Measurements from ENCODE around the gene EDARADD. TPM values are rescaled to one million over a fixed set of nuclear protein-coding genes. Genes with fewer than 3 reads are reported as not detected.

EDARADD gene
- total RNA-seq, 1 experiment from 2014 or later = 35.4 TPM

DNA sequence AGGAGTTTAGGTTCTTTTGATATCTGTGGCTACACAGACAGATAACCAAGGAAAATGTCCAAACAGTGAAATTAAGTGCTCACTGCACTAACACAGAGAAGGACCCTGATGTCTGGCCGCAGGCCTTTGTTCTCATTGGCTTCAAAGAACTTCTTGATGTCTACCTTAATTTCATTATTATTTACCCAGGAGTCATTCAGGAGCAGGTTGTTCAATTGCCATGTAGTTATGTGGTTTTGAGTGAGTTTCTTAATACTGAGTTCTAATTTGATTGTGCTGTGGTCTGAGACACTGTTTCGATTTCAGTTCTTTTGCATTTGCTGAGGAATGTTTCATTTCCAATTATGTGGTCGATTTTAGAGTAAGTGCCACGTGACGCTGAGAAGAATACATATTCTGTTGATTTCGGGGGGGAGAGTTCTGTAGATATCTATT lies 114.5 kb downstream of the EDARADD start:
- Histone ChIP-seq H3K36me3 (ENCODE audit: control insufficient read depth, insufficient read depth, low read length) (no peaks in the 10 kb centered on the region), H3K4me3 (ENCODE audit: low read depth in 2 of 2, low read length in 2 of 2) (no peak overlapping the region), H3K4me1 (ENCODE audit: control insufficient read depth, insufficient read depth, low read length) (peaks cover 47% of the 10 kb centered on the region), H3K9me3 (ENCODE audit: control insufficient read depth, insufficient read depth, low read depth, low read length) (no peaks in the 10 kb centered on the region), H3K27me3 (ENCODE audit: control insufficient read depth, insufficient read depth, low read length) (no peaks in the 10 kb centered on the region), H3K27ac (ENCODE audit: low read length) (peak overlapping the region; percentile 100)
- POLR2A ChIA-PET = no interaction called here
- ATAC-seq (no peak), DNase-seq (ENCODE audit: low read depth, low spot score) (no peak)
- CTCF ChIA-PET = no interaction called here
- BruUV-seq (replicated peaks) = no TSS peak
- intact Hi-C loops (cut with micrococcal nuclease; ENCODE audit: unreplicated experiment) (no loop called here), in situ Hi-C loops (cut with HindIII; ENCODE audit: low pct_unique_long_range_greater_than_20kb, low sequenced_read_pairs) (no loop called here)
- TF ChIP-seq, protein P1, sequence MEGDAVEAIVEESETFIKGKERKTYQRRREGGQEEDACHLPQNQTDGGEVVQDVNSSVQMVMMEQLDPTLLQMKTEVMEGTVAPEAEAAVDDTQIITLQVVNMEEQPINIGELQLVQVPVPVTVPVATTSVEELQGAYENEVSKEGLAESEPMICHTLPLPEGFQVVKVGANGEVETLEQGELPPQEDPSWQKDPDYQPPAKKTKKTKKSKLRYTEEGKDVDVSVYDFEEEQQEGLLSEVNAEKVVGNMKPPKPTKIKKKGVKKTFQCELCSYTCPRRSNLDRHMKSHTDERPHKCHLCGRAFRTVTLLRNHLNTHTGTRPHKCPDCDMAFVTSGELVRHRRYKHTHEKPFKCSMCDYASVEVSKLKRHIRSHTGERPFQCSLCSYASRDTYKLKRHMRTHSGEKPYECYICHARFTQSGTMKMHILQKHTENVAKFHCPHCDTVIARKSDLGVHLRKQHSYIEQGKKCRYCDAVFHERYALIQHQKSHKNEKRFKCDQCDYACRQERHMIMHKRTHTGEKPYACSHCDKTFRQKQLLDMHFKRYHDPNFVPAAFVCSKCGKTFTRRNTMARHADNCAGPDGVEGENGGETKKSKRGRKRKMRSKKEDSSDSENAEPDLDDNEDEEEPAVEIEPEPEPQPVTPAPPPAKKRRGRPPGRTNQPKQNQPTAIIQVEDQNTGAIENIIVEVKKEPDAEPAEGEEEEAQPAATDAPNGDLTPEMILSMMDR (IDR thresholded peaks at IDR 0.05) = no peak
- no peak for TF ChIP-seq TCF7L2 (IDR thresholded peaks at IDR 0.05; ENCODE audit: low read depth, low read length)
- TF ChIP-seq SIN3A (IDR thresholded peaks at IDR 0.05; ENCODE audit: borderline replicate concordance, insufficient read depth, low read depth, low read length) = no peak
- TF ChIP-seq, protein P2, sequence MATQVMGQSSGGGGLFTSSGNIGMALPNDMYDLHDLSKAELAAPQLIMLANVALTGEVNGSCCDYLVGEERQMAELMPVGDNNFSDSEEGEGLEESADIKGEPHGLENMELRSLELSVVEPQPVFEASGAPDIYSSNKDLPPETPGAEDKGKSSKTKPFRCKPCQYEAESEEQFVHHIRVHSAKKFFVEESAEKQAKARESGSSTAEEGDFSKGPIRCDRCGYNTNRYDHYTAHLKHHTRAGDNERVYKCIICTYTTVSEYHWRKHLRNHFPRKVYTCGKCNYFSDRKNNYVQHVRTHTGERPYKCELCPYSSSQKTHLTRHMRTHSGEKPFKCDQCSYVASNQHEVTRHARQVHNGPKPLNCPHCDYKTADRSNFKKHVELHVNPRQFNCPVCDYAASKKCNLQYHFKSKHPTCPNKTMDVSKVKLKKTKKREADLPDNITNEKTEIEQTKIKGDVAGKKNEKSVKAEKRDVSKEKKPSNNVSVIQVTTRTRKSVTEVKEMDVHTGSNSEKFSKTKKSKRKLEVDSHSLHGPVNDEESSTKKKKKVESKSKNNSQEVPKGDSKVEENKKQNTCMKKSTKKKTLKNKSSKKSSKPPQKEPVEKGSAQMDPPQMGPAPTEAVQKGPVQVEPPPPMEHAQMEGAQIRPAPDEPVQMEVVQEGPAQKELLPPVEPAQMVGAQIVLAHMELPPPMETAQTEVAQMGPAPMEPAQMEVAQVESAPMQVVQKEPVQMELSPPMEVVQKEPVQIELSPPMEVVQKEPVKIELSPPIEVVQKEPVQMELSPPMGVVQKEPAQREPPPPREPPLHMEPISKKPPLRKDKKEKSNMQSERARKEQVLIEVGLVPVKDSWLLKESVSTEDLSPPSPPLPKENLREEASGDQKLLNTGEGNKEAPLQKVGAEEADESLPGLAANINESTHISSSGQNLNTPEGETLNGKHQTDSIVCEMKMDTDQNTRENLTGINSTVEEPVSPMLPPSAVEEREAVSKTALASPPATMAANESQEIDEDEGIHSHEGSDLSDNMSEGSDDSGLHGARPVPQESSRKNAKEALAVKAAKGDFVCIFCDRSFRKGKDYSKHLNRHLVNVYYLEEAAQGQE (IDR thresholded peaks at IDR 0.05; ENCODE audit: insufficient read depth in 1 of 2, low read depth in 2 of 2, low read length in 1 of 2) = no peak
- no peak for TF ChIP-seq POLR2AphosphoS5 (IDR thresholded peaks at IDR 0.05; ENCODE audit: low read depth, low read length)

DNA sequence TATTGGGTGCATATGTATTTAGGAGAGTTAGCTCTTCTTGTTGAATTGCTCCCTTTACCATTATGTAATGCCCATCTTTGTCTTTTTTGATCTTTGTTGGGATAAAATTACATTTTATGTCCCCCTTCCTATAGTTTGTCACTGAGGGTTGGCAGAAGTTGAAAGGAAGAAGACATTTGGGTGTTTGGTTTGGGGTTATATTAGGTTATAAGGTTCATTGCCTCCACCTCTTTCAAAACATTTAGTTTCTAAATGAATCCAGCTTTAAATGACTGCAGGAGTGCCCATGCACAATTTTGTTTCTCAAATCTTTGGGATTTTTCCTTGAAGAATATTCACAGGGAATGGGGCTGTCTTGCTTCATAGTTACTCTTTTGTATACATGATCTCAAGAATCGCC lies 115.1 kb downstream of the EDARADD start:
- Histone ChIP-seq H3K4me1 (ENCODE audit: control insufficient read depth, insufficient read depth, low read length) (peaks cover 47% of the 10 kb centered on the region), H3K36me3 (ENCODE audit: control insufficient read depth, insufficient read depth, low read length) (no peaks in the 10 kb centered on the region), H3K27me3 (ENCODE audit: control insufficient read depth, insufficient read depth, low read length) (no peaks in the 10 kb centered on the region), H3K27ac (ENCODE audit: low read length) (peak overlapping the region; percentile 100), H3K4me3 (ENCODE audit: low read depth in 2 of 2, low read length in 2 of 2) (no peak overlapping the region), H3K9me3 (ENCODE audit: control insufficient read depth, insufficient read depth, low read depth, low read length) (no peaks in the 10 kb centered on the region)
- BruUV-seq (replicated peaks) = no TSS peak
- no peak for ATAC-seq
- ChIA-PET CTCF (no interaction called here), POLR2A (interaction anchor here (0.6 kb wide), 1 partner anchor 77 kb away, joined by 5 read pairs; no protein-coding TSS in a partner anchor)
- TF ChIP-seq TCF7L2 (IDR thresholded peaks at IDR 0.05; ENCODE audit: low read depth, low read length) (no peak), SIN3A (IDR thresholded peaks at IDR 0.05; ENCODE audit: borderline replicate concordance, insufficient read depth, low read depth, low read length) (no peak), POLR2AphosphoS5 (IDR thresholded peaks at IDR 0.05; ENCODE audit: low read depth, low read length) (no peak)
- TF ChIP-seq, protein P2 (IDR thresholded peaks at IDR 0.05; ENCODE audit: insufficient read depth in 1 of 2, low read depth in 2 of 2, low read length in 1 of 2) = no peak
- TF ChIP-seq, protein P1 (IDR thresholded peaks at IDR 0.05) = no peak
- no peak for DNase-seq (ENCODE audit: low read depth, low spot score)
- in situ Hi-C loops (cut with HindIII; ENCODE audit: low pct_unique_long_range_greater_than_20kb, low sequenced_read_pairs) (no loop called here), intact Hi-C loops (cut with micrococcal nuclease; ENCODE audit: unreplicated experiment) (no loop called here)
